ENCODE measurements around the gene AMIGO3. TPM values are rescaled to one million over a fixed set of nuclear protein-coding genes. Genes with fewer than 3 reads are reported as not detected.

Gene AMIGO3
- total RNA-seq, 1 experiment from 2014 or later, result 1.0 TPM

DNA sequence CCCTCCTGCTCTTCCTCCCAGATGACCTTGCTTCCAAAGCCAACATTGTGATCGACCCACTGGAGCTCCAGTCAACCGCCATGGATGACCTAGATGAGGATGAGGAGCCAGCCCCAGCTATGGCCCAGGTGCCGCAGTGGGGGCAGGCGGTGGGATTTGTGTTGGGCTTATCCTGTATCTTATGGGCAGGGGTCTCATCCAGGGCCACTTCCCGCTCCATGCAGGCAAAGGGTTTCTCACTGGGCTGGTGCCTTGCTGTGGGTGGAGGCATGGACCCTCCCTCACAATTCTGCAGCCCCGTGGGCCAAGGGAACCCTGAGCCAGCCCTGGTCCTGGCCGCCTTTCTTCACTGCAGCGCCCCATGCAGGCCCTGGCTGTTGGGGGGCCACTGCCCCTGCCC is 14.9 kb downstream of the AMIGO3 start:
- Histone ChIP-seq H3K36me3 (ENCODE audit: low read depth) (no peaks in the 10 kb centered on the region), H2AFZ (no peak overlapping the region), H3K4me1 (replicated peaks; ENCODE audit: insufficient read depth) (no peaks in the 10 kb centered on the region), H3K4me3 (no peak overlapping the region), H3K9me3 (ENCODE audit: insufficient read depth, low read depth) (no peaks in the 10 kb centered on the region), H3K9me2 (ENCODE audit: insufficient read depth) (no peaks in the 10 kb centered on the region), H3K79me2 (ENCODE audit: low read depth) (no peaks in the 10 kb centered on the region), H4K20me1 (ENCODE audit: insufficient read depth) (no peaks in the 10 kb centered on the region), H3K4me2 (no peak overlapping the region), H3K27me3 (ENCODE audit: insufficient read depth, low read depth) (no peaks in the 10 kb centered on the region), H3K27ac (no peak overlapping the region), H3F3A (ENCODE audit: insufficient read depth, low read depth) (no peaks in the 10 kb centered on the region)
- intact Hi-C loops (cut with micrococcal nuclease; ENCODE audit: unreplicated experiment), result loop anchor here (5.0 to 10.0 kb wide), 2 partner anchors 203 to 480 kb away; no protein-coding TSS in a partner anchor
- POLR2A ChIA-PET (ENCODE audit: unreplicated experiment), result no interaction called here
- no peak for TF ChIP-seq EZH2 (IDR thresholded peaks at IDR 0.05; ENCODE audit: low read depth)
- TF ChIP-seq, protein P1, sequence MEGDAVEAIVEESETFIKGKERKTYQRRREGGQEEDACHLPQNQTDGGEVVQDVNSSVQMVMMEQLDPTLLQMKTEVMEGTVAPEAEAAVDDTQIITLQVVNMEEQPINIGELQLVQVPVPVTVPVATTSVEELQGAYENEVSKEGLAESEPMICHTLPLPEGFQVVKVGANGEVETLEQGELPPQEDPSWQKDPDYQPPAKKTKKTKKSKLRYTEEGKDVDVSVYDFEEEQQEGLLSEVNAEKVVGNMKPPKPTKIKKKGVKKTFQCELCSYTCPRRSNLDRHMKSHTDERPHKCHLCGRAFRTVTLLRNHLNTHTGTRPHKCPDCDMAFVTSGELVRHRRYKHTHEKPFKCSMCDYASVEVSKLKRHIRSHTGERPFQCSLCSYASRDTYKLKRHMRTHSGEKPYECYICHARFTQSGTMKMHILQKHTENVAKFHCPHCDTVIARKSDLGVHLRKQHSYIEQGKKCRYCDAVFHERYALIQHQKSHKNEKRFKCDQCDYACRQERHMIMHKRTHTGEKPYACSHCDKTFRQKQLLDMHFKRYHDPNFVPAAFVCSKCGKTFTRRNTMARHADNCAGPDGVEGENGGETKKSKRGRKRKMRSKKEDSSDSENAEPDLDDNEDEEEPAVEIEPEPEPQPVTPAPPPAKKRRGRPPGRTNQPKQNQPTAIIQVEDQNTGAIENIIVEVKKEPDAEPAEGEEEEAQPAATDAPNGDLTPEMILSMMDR (conservative IDR thresholded peaks at IDR 0.05), result no peak
- no peak for DNase-seq
- BruUV-seq (replicated peaks), result no TSS peak
- CTCF ChIA-PET, result no interaction called here

DNA sequence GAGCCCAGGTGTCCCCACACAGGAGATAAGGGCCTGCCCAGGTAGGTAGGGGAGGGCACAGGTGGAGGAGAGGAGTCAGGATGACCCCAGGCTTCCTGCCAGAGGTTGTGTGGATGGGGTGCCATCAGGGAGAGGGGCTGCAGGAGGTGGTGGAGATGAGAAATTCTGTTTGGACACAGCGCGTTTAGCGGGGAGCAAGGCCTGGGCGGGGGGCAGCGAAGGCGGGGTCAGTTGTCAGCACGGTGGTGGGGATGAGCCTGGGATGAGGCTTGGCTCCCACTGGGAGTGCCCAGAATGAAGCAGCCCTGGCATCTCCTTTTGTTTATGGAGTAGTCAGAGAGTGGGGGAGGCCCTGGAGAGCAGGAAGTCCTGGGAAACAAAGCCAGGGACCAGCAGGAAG is 15.5 kb downstream of the AMIGO3 start:
- ChIA-PET CTCF (no interaction called here), POLR2A (ENCODE audit: unreplicated experiment) (no interaction called here)
- intact Hi-C loops (cut with micrococcal nuclease; ENCODE audit: unreplicated experiment), result loop anchor here (1.0 to 10.0 kb wide), 3 partner anchors 135 to 481 kb away; no protein-coding TSS in a partner anchor

DNA sequence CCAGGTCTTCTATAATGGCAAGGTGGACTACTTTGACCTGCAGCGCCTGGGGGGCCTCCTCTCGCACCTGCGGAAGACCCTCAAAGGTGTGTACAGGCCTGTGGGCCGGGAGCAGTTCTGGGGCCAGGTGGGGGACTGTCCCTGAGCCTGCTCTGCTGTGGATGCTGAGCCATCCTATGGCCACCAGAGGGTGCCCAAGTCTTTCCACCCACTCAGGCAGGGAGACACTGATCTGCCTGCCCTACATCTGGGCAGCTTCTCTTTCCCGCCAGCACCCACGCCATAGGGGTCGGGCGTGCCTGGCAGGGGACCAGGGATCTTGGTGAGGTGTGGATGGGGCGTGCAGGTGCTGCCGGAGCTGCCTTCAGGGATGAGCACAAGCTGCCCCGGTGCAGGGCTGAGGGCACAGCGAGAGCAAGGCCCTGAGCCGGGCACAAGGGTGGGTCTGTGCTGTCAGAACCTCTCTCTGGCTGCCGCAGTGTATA is 16.0 kb downstream of the AMIGO3 start:
- Histone ChIP-seq H3F3A (ENCODE audit: insufficient read depth, low read depth) (no peaks in the 10 kb centered on the region), H3K27me3 (ENCODE audit: insufficient read depth, low read depth) (no peaks in the 10 kb centered on the region), H3K4me3 (no peak overlapping the region), H4K20me1 (ENCODE audit: insufficient read depth) (no peaks in the 10 kb centered on the region), H3K79me2 (ENCODE audit: low read depth) (no peaks in the 10 kb centered on the region), H3K9me3 (ENCODE audit: insufficient read depth, low read depth) (no peaks in the 10 kb centered on the region), H3K36me3 (ENCODE audit: low read depth) (no peaks in the 10 kb centered on the region), H3K27ac (no peak overlapping the region), H2AFZ (no peak overlapping the region), H3K4me1 (replicated peaks; ENCODE audit: insufficient read depth) (no peaks in the 10 kb centered on the region), H3K9me2 (ENCODE audit: insufficient read depth) (no peaks in the 10 kb centered on the region), H3K4me2 (no peak overlapping the region)
- POLR2A ChIA-PET (ENCODE audit: unreplicated experiment), result no interaction called here
- intact Hi-C loops (cut with micrococcal nuclease; ENCODE audit: unreplicated experiment), result loop anchor here (1.0 to 10.0 kb wide), 3 partner anchors 136 to 481 kb away; no protein-coding TSS in a partner anchor
- BruUV-seq (replicated peaks), result no TSS peak
- peak in 1 of 2 experiments; percentile 77 for DNase-seq
- no peak for TF ChIP-seq EZH2 (IDR thresholded peaks at IDR 0.05; ENCODE audit: low read depth)
- TF ChIP-seq, protein P1 (conservative IDR thresholded peaks at IDR 0.05), result peak; percentile 75
- CTCF ChIA-PET, result interaction anchor here (0.6 kb wide), 1 partner anchor 304 kb away, joined by 6 read pairs; no protein-coding TSS in a partner anchor

More for the DNA sequence above, 15.5 kb downstream of the AMIGO3 start:
- DNase-seq, result no peak
- H3K9me2 ChIP-seq (ENCODE audit: insufficient read depth), result no peaks in the 10 kb centered on the region
- H3K79me2 ChIP-seq (ENCODE audit: low read depth), result no peaks in the 10 kb centered on the region
- no peak overlapping the region for H3K27ac ChIP-seq
- H3K4me3 ChIP-seq, result no peak overlapping the region
- H3F3A ChIP-seq (ENCODE audit: insufficient read depth, low read depth), result no peaks in the 10 kb centered on the region
- TF ChIP-seq EZH2 (IDR thresholded peaks at IDR 0.05; ENCODE audit: low read depth), result no peak
- TF ChIP-seq, protein P1 (conservative IDR thresholded peaks at IDR 0.05), result no peak
- H3K4me1 ChIP-seq (replicated peaks; ENCODE audit: insufficient read depth), result no peaks in the 10 kb centered on the region
- no peaks in the 10 kb centered on the region for H4K20me1 ChIP-seq (ENCODE audit: insufficient read depth)
- no peak overlapping the region for H3K4me2 ChIP-seq
- H3K27me3 ChIP-seq (ENCODE audit: insufficient read depth, low read depth), result no peaks in the 10 kb centered on the region
- no peaks in the 10 kb centered on the region for H3K36me3 ChIP-seq (ENCODE audit: low read depth)
- BruUV-seq (replicated peaks), result no TSS peak
- no peak overlapping the region for H2AFZ ChIP-seq
- no peaks in the 10 kb centered on the region for H3K9me3 ChIP-seq (ENCODE audit: insufficient read depth, low read depth)
